ENCODE results near the gene SLC43A1. TPM values are rescaled to one million over a fixed set of nuclear protein-coding genes. Genes with fewer than 3 reads are reported as not detected.

The SLC43A1 gene
- total RNA-seq, 1 donor from 2014 or later: 3.6 TPM

DNA sequence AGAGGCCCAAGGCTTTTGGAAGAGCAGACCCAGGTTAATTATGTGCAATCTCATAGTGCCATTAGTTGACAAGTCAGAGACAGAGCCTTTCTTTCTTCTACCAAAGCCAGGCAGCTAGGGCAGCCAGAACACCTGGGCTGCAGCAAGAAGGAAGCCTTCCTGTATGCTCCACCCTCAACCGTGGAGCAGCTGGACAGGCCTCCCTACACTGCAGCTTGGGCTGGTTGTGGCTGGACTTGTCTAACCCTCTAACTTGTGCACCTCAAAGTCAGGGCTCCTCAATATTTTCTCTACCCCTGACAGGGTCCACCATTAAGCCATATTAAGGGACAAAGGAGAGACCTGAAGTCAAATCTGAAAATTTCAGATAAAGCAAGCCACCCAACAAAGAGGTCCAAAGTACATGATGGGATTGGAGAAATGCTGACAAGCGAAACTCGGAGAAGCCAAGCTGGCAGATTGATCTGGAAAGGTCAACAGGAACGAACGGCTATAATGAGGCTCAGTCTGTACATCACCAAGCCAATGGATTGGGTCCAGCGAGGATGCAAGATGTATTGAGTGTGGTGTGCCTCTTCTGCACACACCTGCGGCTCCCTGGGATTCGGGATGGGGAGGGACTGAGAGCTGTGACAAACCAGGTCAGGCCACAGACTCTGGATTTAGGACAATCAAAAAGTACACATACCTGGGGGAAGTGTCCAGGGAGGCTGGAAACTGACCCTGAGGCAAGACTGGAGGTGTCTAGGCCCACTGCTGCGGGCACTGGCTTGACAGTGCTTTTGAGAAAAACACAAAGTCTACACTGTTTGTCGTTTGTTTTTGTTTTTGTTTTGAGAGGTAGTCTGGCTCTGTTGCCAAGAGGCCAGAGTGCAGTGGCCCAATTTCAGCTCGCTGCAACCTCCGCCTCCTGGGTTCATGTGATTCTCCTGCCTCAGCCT, 76.9 kb downstream of the SLC43A1 start:
- no peak for DNase-seq (ENCODE audit: low read depth)
- TF ChIP-seq, protein P1, sequence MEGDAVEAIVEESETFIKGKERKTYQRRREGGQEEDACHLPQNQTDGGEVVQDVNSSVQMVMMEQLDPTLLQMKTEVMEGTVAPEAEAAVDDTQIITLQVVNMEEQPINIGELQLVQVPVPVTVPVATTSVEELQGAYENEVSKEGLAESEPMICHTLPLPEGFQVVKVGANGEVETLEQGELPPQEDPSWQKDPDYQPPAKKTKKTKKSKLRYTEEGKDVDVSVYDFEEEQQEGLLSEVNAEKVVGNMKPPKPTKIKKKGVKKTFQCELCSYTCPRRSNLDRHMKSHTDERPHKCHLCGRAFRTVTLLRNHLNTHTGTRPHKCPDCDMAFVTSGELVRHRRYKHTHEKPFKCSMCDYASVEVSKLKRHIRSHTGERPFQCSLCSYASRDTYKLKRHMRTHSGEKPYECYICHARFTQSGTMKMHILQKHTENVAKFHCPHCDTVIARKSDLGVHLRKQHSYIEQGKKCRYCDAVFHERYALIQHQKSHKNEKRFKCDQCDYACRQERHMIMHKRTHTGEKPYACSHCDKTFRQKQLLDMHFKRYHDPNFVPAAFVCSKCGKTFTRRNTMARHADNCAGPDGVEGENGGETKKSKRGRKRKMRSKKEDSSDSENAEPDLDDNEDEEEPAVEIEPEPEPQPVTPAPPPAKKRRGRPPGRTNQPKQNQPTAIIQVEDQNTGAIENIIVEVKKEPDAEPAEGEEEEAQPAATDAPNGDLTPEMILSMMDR (conservative IDR thresholded peaks at IDR 0.05; ENCODE audit: low read depth, low read length): no peak
- no peak overlapping the region for H3K4me3 ChIP-seq (ENCODE audit: low read depth, low read length)

DNA sequence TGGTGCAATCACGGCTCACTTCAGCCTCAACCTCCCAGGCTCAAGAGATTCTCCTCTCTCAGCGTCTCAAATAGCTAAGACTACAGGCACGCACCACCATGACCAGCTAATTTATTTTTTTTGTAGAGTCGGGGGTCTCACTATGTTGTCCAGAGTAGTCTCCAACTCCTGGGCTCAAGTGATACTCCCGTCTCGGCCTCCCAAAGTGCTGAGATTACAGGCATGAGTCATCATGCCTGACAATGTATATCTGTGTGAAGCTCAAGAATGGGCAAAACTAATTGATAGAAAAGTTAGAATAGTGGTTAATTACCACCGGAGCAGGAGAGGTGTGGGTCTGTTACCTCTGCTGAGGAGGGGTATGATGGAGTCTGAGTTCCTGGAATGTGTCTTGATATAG, 79.5 kb downstream of the SLC43A1 start:
- TF ChIP-seq, protein P1 (conservative IDR thresholded peaks at IDR 0.05; ENCODE audit: low read depth, low read length): no peak

DNA sequence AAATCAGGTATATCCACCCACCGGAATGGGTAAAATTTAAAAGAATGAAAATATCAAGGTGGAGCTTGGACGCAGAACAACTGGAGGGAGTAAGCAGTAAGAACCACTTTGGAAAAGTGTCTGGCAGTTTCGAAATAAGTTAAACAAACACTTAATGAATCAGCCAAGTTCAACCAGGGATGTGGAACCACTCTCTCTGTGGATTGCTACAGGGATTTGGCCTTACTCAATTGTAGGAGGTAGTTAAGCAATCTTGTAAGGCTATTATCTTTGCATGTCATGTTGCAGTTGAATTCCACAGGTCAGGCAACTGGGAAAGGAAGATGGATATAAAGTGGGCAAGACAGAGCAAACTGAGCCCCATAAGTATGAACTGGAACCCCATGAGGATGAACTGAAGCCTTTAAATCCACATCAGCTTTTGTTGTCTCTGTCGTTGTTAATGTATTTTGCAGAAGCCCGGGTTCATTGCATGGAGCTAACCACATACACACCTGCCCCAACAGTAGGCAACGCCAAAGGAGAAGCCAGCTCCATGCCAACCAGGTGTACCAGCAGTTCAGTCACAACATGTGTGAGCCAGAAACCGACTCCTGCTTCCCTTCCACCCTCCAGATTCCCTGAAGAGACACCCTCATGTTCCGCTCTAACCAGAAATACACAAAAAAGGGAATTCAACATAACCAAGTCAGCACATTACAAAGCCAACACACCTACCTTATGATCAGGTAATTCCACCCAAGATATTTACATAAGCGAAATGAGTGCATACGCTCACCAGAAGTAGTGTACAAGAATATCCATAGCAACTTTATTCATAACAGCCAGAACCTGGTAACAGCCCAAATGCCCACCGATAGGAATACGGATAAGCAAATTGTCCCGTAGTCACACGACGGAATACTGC, 80.6 kb downstream of the SLC43A1 start:
- peak; percentile 93 for DNase-seq (ENCODE audit: low read depth)
- no peak overlapping the region for H3K4me3 ChIP-seq (ENCODE audit: low read depth, low read length)
- TF ChIP-seq, protein P1 (conservative IDR thresholded peaks at IDR 0.05; ENCODE audit: low read depth, low read length): no peak

More for the DNA sequence above, 79.5 kb downstream of the SLC43A1 start:
- no peak overlapping the region for H3K4me3 ChIP-seq (ENCODE audit: low read depth, low read length)
- no peak for DNase-seq (ENCODE audit: low read depth)

Other genes with a start within 250 kb of the SLC43A1 start
- 65.4 and 66.3 TPM in 2 replicates for gene TNKS1BP1, start 190.8 kb downstream of the SLC43A1 start, total RNA-seq
- gene SSRP1, start 179.8 kb downstream of the SLC43A1 start, total RNA-seq: 141 and 218 TPM in 2 replicates
- gene P2RX3, start 177.3 kb downstream of the SLC43A1 start, total RNA-seq: not detected in 2 replicates
- gene PRG3, start 134.6 kb downstream of the SLC43A1 start, total RNA-seq: not detected in 2 replicates
- gene PRG2, start 125.1 kb downstream of the SLC43A1 start, total RNA-seq: not detected in 2 replicates
- gene SLC43A3, start 88.6 kb downstream of the SLC43A1 start, total RNA-seq: 66.0 and 127 TPM in 2 replicates
- gene RTN4RL2, start 55.2 kb downstream of the SLC43A1 start, total RNA-seq: 0.98 TPM in 1 of 2 replicates, not detected in the other
- 43.1 and 89.1 TPM in 2 replicates for gene TIMM10, start 15.1 kb upstream of the SLC43A1 start, total RNA-seq
- not detected in 2 replicates for gene SMTNL1, start 21.9 kb upstream of the SLC43A1 start, total RNA-seq
- 12.2 and 19.4 TPM in 2 replicates for gene UBE2L6, start 52.0 kb upstream of the SLC43A1 start, total RNA-seq
- 1.8 and 49.8 TPM in 2 replicates for gene SERPING1, start 82.0 kb upstream of the SLC43A1 start, total RNA-seq
- 0.86 TPM in 1 of 2 replicates, not detected in the other for gene YPEL4, start 134.2 kb upstream of the SLC43A1 start, total RNA-seq
- 13.1 and 24.0 TPM in 2 replicates for gene CLP1, start 142.1 kb upstream of the SLC43A1 start, total RNA-seq
- gene ZDHHC5, start 152.4 kb upstream of the SLC43A1 start, total RNA-seq: 31.4 and 43.5 TPM in 2 replicates
- 15.9 and 22.9 TPM in 2 replicates for gene MED19, start 196.5 kb upstream of the SLC43A1 start, total RNA-seq
- gene TMX2, start 196.9 kb upstream of the SLC43A1 start, total RNA-seq: 61.8 and 83.7 TPM in 2 replicates
- 279 and 298 TPM in 2 replicates for gene SELENOH, start 225.8 kb upstream of the SLC43A1 start, total RNA-seq
- gene BTBD18, start 236.1 kb upstream of the SLC43A1 start, total RNA-seq: not detected in 2 replicates
- 83.6 and 112 TPM in 2 replicates for gene CTNND1, start 246.1 kb upstream of the SLC43A1 start, total RNA-seq